Upper lobe of left lung (tissue), 4 donors: ENCODE measurements around the gene KCNS3.

Experiments
- POLR2A ChIP-seq, 4 donors: fragments of 450-650 bp; IDR thresholded peaks; one replicate each; pipeline ENCODE4 v1.5.1; 2016 to 2017; ENCODE audit warnings: antibody characterized with exemption in 4 of 4, mild to moderate bottlenecking in 2 of 4
- POLR2AphosphoS5 ChIP-seq, 2 donors: sonication (generic); formaldehyde crosslinking; IDR thresholded peaks; one replicate each; pipeline ENCODE4 v1.5.1; 2017; ENCODE audit warnings: antibody characterized with exemption in 2 of 2
- TF ChIP-seq, protein P1 (sequence below), 6 experiments: fragments of 450-650 bp in 4 of 6; fragments of 200-600 bp in 2 of 6; sonication (generic) in 2 of 6; IDR thresholded peaks; one replicate each; pipeline ENCODE4 v1.5.1; 2016 to 2019; ENCODE audit warnings: antibody characterized with exemption in 6 of 6

DNA sequence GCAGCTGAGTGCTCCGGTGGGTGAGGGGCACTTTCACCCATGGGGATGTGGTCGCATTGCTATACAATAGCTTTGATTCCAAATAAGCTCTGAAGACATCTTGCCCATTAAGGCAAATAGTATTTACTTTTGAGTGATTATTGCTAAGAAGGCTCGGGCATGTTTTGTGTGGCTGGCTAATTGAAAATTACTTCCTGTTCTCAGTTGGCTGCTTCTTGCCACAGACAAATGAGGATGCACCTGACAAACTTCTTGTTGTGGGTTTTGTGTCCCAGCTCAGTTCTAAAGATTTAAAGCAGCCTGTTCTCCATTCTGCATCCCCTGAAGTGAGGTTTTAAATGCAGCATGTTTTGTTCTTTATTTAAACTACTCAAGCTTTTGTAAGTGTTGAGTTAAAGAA lies 88.3 kb downstream of the KCNS3 start:
- TF ChIP-seq POLR2A (IDR thresholded peaks at IDR 0.05) = no peak
- TF ChIP-seq, protein P1, sequence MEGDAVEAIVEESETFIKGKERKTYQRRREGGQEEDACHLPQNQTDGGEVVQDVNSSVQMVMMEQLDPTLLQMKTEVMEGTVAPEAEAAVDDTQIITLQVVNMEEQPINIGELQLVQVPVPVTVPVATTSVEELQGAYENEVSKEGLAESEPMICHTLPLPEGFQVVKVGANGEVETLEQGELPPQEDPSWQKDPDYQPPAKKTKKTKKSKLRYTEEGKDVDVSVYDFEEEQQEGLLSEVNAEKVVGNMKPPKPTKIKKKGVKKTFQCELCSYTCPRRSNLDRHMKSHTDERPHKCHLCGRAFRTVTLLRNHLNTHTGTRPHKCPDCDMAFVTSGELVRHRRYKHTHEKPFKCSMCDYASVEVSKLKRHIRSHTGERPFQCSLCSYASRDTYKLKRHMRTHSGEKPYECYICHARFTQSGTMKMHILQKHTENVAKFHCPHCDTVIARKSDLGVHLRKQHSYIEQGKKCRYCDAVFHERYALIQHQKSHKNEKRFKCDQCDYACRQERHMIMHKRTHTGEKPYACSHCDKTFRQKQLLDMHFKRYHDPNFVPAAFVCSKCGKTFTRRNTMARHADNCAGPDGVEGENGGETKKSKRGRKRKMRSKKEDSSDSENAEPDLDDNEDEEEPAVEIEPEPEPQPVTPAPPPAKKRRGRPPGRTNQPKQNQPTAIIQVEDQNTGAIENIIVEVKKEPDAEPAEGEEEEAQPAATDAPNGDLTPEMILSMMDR (IDR thresholded peaks at IDR 0.05) = no peak
- TF ChIP-seq POLR2AphosphoS5 (IDR thresholded peaks at IDR 0.05) = no peak
